ENCODE data around the gene FBF1.

FBF1 gene

DNA sequence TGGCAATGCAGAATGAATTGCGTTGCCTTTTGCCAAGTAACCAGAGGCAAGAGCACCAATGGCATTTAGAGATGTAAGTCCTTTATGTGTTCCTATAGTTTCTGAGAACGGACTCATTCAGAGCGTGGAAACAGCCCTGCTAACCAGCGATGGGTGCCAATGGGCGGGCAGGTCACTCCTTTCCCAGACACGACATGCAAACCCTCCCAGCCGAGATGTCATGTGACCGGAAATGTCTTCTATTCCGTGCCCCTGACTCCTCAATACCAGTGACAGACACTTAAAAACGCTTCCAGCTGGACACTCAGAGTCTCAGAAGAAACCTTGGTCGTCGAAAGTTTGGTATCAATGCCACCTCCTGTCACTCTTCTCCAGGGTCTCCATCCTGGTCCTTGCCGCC is 3.2 kb downstream of the FBF1 start:
- Histone ChIP-seq H3K4me1 (ENCODE audit: low read length) (peaks cover 9% of the 10 kb centered on the region), H3K79me2 (ENCODE audit: low read length) (0 out of 2 replicates have a peak, but pooled peaks cover 4% of the 10 kb centered on the region), H3K36me3 (replicated peaks; ENCODE audit: low read depth, low read length) (no peaks in the 10 kb centered on the region), H3K9me3 (ENCODE audit: insufficient read depth, low read length) (no peaks in the 10 kb centered on the region), H4K20me1 (ENCODE audit: insufficient read depth, low read length) (no peaks in the 10 kb centered on the region), H3K27me3 (ENCODE audit: low read depth, low read length) (no peaks in the 10 kb centered on the region), H3K4me3 (ENCODE audit: low read length) (no peak overlapping the region), H3K9ac (ENCODE audit: low read length) (no peak overlapping the region), H2AFZ (ENCODE audit: low read depth, low read length) (no peak overlapping the region), H3K4me2 (ENCODE audit: low read length) (no peak overlapping the region), H3K27ac (ENCODE audit: low read length) (no peak overlapping the region)
- TF ChIP-seq, protein P1, sequence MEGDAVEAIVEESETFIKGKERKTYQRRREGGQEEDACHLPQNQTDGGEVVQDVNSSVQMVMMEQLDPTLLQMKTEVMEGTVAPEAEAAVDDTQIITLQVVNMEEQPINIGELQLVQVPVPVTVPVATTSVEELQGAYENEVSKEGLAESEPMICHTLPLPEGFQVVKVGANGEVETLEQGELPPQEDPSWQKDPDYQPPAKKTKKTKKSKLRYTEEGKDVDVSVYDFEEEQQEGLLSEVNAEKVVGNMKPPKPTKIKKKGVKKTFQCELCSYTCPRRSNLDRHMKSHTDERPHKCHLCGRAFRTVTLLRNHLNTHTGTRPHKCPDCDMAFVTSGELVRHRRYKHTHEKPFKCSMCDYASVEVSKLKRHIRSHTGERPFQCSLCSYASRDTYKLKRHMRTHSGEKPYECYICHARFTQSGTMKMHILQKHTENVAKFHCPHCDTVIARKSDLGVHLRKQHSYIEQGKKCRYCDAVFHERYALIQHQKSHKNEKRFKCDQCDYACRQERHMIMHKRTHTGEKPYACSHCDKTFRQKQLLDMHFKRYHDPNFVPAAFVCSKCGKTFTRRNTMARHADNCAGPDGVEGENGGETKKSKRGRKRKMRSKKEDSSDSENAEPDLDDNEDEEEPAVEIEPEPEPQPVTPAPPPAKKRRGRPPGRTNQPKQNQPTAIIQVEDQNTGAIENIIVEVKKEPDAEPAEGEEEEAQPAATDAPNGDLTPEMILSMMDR (IDR thresholded peaks at IDR 0.05; ENCODE audit: low read depth, low read length): no peak
- no peak for TF ChIP-seq EZH2phosphoT487 (IDR thresholded peaks at IDR 0.05; ENCODE audit: low read depth)

DNA sequence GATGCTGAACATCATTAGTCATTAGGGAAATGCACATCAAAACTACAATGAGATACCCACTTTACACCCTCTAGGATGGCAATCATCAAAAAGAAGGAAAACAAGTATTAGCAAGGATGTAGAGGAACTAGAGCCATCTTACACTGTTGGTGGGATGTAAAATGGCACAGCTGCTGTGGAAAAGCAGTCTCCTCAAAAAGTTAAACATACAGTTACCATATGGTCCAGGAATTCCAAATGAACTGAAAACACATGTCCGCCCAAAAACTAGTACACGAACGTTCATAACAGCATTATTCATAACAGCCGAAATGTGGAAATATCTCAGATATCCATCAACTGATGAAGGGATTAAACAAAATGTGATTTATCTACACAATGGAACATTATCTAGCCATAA is 7.0 kb downstream of the FBF1 start:
- H3K4me1 ChIP-seq (ENCODE audit: low read length): no peaks in the 10 kb centered on the region
- no peaks in the 10 kb centered on the region for H4K20me1 ChIP-seq (ENCODE audit: insufficient read depth, low read length)
- TF ChIP-seq EZH2phosphoT487 (IDR thresholded peaks at IDR 0.05; ENCODE audit: low read depth): no peak
- TF ChIP-seq, protein P1 (IDR thresholded peaks at IDR 0.05; ENCODE audit: low read depth, low read length): no peak
- no peaks in the 10 kb centered on the region for H3K9me3 ChIP-seq (ENCODE audit: insufficient read depth, low read length)
- H3K27ac ChIP-seq (ENCODE audit: low read length): no peak overlapping the region
- H3K79me2 ChIP-seq (ENCODE audit: low read length): no peaks in the 10 kb centered on the region
- no peaks in the 10 kb centered on the region for H3K36me3 ChIP-seq (replicated peaks; ENCODE audit: low read depth, low read length)
- H2AFZ ChIP-seq (ENCODE audit: low read depth, low read length): no peak overlapping the region
- no peak overlapping the region for H3K9ac ChIP-seq (ENCODE audit: low read length)
- no peaks in the 10 kb centered on the region for H3K27me3 ChIP-seq (ENCODE audit: low read depth, low read length)
- no peak overlapping the region for H3K4me2 ChIP-seq (ENCODE audit: low read length)
- H3K4me3 ChIP-seq (ENCODE audit: low read length): no peak overlapping the region

DNA sequence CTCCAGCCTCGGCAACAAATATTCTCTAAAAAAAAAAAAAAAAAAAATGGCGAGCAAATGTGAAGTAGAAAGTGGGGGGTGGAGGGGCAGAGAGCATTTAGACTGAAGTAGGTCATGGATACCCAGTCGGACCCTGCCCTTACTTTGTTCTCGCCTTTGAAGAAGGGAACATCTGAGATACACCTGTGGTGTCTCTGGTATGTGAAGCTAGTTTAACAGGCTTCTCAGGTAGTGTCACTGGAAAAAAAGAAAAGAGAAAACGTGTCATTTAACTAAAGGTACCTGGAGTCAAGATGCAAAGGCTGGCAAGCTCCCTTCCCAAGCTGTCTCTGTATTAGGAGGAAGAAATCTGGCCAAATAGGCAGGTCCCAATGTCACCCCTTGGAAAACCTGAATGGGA is 8.0 kb downstream of the FBF1 start:
- Histone ChIP-seq H3K9ac (ENCODE audit: low read length) (no peak overlapping the region), H4K20me1 (ENCODE audit: insufficient read depth, low read length) (no peaks in the 10 kb centered on the region), H2AFZ (ENCODE audit: low read depth, low read length) (no peak overlapping the region), H3K27ac (ENCODE audit: low read length) (no peak overlapping the region), H3K4me3 (ENCODE audit: low read length) (no peak overlapping the region), H3K27me3 (ENCODE audit: low read depth, low read length) (no peaks in the 10 kb centered on the region), H3K79me2 (ENCODE audit: low read length) (no peaks in the 10 kb centered on the region), H3K4me1 (ENCODE audit: low read length) (no peaks in the 10 kb centered on the region), H3K4me2 (ENCODE audit: low read length) (no peak overlapping the region), H3K9me3 (ENCODE audit: insufficient read depth, low read length) (no peaks in the 10 kb centered on the region), H3K36me3 (replicated peaks; ENCODE audit: low read depth, low read length) (no peaks in the 10 kb centered on the region)
- TF ChIP-seq, protein P1 (IDR thresholded peaks at IDR 0.05; ENCODE audit: low read depth, low read length): no peak
- no peak for TF ChIP-seq EZH2phosphoT487 (IDR thresholded peaks at IDR 0.05; ENCODE audit: low read depth)

DNA sequence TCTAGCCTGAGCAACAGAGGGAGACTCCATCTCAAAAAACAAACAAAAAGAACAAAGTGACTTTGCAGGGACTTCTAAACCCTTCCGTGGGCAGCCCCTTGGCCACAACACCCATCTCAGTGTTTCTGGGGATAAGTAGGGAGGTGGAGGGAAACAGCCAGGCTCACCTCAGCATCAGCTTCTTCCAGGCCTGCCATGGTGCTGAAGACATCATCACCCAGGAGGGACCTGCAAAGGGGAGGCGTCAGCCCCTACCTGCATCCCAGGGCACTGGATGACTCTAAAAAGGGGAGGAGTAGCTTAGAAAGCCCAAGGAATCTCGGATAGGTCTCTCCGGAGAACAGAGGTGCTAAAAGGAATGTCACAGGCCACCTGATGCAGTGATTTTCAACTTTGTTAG is 9.8 kb downstream of the FBF1 start:
- H3K27ac ChIP-seq (ENCODE audit: low read length): no peak overlapping the region
- no peaks in the 10 kb centered on the region for H3K4me1 ChIP-seq (ENCODE audit: low read length)
- H2AFZ ChIP-seq (ENCODE audit: low read depth, low read length): no peak overlapping the region
- H3K4me3 ChIP-seq (ENCODE audit: low read length): no peak overlapping the region
- no peaks in the 10 kb centered on the region for H3K27me3 ChIP-seq (ENCODE audit: low read depth, low read length)
- TF ChIP-seq, protein P1 (IDR thresholded peaks at IDR 0.05; ENCODE audit: low read depth, low read length): no peak
- no peak for TF ChIP-seq EZH2phosphoT487 (IDR thresholded peaks at IDR 0.05; ENCODE audit: low read depth)
- no peak overlapping the region for H3K4me2 ChIP-seq (ENCODE audit: low read length)
- H3K79me2 ChIP-seq (ENCODE audit: low read length): no peaks in the 10 kb centered on the region
- H3K9me3 ChIP-seq (ENCODE audit: insufficient read depth, low read length): no peaks in the 10 kb centered on the region
- H3K36me3 ChIP-seq (replicated peaks; ENCODE audit: low read depth, low read length): no peaks in the 10 kb centered on the region
- no peaks in the 10 kb centered on the region for H4K20me1 ChIP-seq (ENCODE audit: insufficient read depth, low read length)
- H3K9ac ChIP-seq (ENCODE audit: low read length): no peak overlapping the region

Measured in OCI-LY3 (cell line).